CD4-positive, alpha-beta T cell (primary cell): ENCODE measurements around the gene PTBP3. TPM values are rescaled to one million over a fixed set of nuclear protein-coding genes. Genes with fewer than 3 reads are reported as not detected.

ENCODE experiments used
- ATAC-seq: fragments of 200-7000 bp; cut with Tn5 transposase; one replicate; pipeline ENCODE4 v1.10.0; 2022; ENCODE audit warnings: mild to moderate bottlenecking; ENCODE audit not compliant: poor library complexity
- CTCF ChIA-PET: fragments of 350-600 bp; sonication (Branson Sonifier 250); formaldehyde crosslinking; loops from one replicate; lab custom pipeline; 2021; ENCODE audit warnings: antibody characterized with exemption, inconsistent platforms; lab: Charles Lee
- POLR2A ChIA-PET: fragments of 350-600 bp; sonication (Branson Sonifier 250); formaldehyde crosslinking; loops from one replicate; lab custom pipeline; 2021; ENCODE audit warnings: antibody characterized with exemption, inconsistent platforms; lab: Charles Lee
- DNase-seq, 14 experiments: peaks; one replicate each; pipeline ENCODE4 v3.0.0-alpha.2; 2013 to 2020; ENCODE audit warnings: mixed read lengths in 2 of 14
- H3K27ac ChIP-seq, 2 donors: one replicate each; pipeline versions ENCODE4 v1.5.1 to v1.7.0; 2013; ENCODE audit warnings: low read length in 2 of 2, low read depth in 1 of 2, mild to moderate bottlenecking in 1 of 2
- H3K27me3 ChIP-seq, 2 experiments: 1 replicate in 1 of 2; 2 replicates in 1 of 2; pipeline versions ENCODE4 v1.6.1 to v1.7.0; 2013; ENCODE audit warnings: low read length in 2 of 2, control low read depth in 1 of 2, mild to moderate bottlenecking in 1 of 2, moderate library complexity in 1 of 2; ENCODE audit not compliant: insufficient read depth in 2 of 2, control insufficient read depth in 1 of 2
- H3K36me3 ChIP-seq: one replicate; pipeline ENCODE4 v1.6.1; 2013; ENCODE audit warnings: low read length, control low read depth; ENCODE audit not compliant: insufficient read depth
- H3K4me1 ChIP-seq: one replicate; pipeline ENCODE4 v1.6.1; 2013; ENCODE audit warnings: low read length, control low read depth; ENCODE audit not compliant: insufficient read depth
- H3K4me3 ChIP-seq: one replicate; pipeline ENCODE4 v1.5.1; 2013; ENCODE audit warnings: mild to moderate bottlenecking, low read length, moderate library complexity
- H3K9me3 ChIP-seq, 2 experiments: 1 replicate in 1 of 2; 2 replicates in 1 of 2; pipeline versions ENCODE4 v1.6.1 to v1.7.0; 2013; ENCODE audit warnings: low read length in 2 of 2, mild to moderate bottlenecking in 2 of 2, control low read depth in 1 of 2, moderate library complexity in 1 of 2; ENCODE audit not compliant: control insufficient read depth in 1 of 2, insufficient read depth in 1 of 2
- H3K27ac Mint-ChIP-seq: one replicate; pipeline ENCODE4 v1.8.0; 2020; ENCODE audit warnings: mixed read lengths
- H3K27me3 Mint-ChIP-seq: one replicate; pipeline ENCODE4 v1.8.0; 2021; ENCODE audit warnings: mixed read lengths
- H3K36me3 Mint-ChIP-seq: one replicate; pipeline ENCODE4 v1.8.0; 2021; ENCODE audit warnings: low read depth, mixed read lengths
- H3K4me1 Mint-ChIP-seq: one replicate; pipeline ENCODE4 v1.8.0; 2021; ENCODE audit warnings: low read depth, mixed read lengths
- H3K4me3 Mint-ChIP-seq: one replicate; pipeline ENCODE4 v1.8.0; 2020; ENCODE audit warnings: mild to moderate bottlenecking, mixed read lengths
- H3K9me3 Mint-ChIP-seq: one replicate; pipeline ENCODE4 v1.8.0; 2020; ENCODE audit warnings: mixed read lengths
- intact Hi-C, 2 experiments: fragments of 100-400 bp; cut with DNase I in 1 of 2; cut with micrococcal nuclease in 1 of 2; formaldehyde crosslinking; loops; one replicate each; pipeline versions ENCODE4 v1.15.1 to v1.9.0; 2023 to 2025; cut with DNase I, micrococcal nuclease
- total RNA-seq, 174 experiments: library from RNA in 2 of 174; stranded (reverse) in 2 of 174; gene quantifications; one replicate each; pipeline ENCODE4 v1.2.3 and lab custom pipeline; 2021 to 2026
- TF ChIP-seq, protein P1 (sequence below): fragments of 200-600 bp; IDR thresholded peaks from one replicate; pipeline ENCODE4 v1.8.0; 2022; ENCODE audit warnings: antibody characterized with exemption, mild to moderate bottlenecking

PTBP3 gene
- total RNA-seq, 2 experiments from 2014 or later: 100.0 to 110 TPM

DNA sequence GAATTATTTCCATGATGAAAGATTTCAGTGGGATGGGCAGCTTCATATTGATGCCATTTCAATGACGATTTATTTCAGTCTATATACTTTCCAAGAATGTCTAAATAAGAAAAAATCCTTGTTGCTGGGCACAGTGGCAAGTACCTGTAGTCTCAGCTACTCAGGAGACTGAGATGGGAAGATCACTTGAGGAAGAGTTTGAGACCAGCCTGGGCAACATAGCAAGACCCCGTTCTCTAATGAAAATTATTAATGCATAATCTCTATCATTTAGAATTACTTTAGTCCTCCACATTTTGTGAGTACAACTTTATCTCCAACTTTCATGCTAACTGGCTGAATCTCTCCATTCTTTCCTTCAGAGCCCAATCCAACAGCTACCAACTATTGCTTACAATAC lies 52.5 kb downstream of the PTBP3 start:
- Histone ChIP-seq H3K36me3 (peaks cover 13% of the 10 kb centered on the region), H3K4me3 (no peak overlapping the region), H3K27me3 (no peaks in the 10 kb centered on the region), H3K27ac (no peak overlapping the region), H3K9me3 (peaks cover 12 to 22% of the 10 kb centered on the region in 2 experiments), H3K4me1 (peaks cover 5% of the 10 kb centered on the region)
- Mint-ChIP-seq H3K4me1 (peaks cover 72% of the 10 kb centered on the region), H3K4me3 (no peak overlapping the region), H3K36me3 (peaks cover 45% of the 10 kb centered on the region), H3K27ac (no peak overlapping the region), H3K27me3 (no peaks in the 10 kb centered on the region), H3K9me3 (peaks cover 12% of the 10 kb centered on the region)
- CTCF ChIA-PET: interaction anchor here (0.9 kb wide), 2 partner anchors 52 to 56 kb away, joined by 3 read pairs; partner anchors contain the start of gene PTBP3
- ATAC-seq (no peak), DNase-seq (no peak)
- TF ChIP-seq, protein P1, sequence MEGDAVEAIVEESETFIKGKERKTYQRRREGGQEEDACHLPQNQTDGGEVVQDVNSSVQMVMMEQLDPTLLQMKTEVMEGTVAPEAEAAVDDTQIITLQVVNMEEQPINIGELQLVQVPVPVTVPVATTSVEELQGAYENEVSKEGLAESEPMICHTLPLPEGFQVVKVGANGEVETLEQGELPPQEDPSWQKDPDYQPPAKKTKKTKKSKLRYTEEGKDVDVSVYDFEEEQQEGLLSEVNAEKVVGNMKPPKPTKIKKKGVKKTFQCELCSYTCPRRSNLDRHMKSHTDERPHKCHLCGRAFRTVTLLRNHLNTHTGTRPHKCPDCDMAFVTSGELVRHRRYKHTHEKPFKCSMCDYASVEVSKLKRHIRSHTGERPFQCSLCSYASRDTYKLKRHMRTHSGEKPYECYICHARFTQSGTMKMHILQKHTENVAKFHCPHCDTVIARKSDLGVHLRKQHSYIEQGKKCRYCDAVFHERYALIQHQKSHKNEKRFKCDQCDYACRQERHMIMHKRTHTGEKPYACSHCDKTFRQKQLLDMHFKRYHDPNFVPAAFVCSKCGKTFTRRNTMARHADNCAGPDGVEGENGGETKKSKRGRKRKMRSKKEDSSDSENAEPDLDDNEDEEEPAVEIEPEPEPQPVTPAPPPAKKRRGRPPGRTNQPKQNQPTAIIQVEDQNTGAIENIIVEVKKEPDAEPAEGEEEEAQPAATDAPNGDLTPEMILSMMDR: no peak
- intact Hi-C loops: no loop called here
- POLR2A ChIA-PET: no interaction called here

DNA sequence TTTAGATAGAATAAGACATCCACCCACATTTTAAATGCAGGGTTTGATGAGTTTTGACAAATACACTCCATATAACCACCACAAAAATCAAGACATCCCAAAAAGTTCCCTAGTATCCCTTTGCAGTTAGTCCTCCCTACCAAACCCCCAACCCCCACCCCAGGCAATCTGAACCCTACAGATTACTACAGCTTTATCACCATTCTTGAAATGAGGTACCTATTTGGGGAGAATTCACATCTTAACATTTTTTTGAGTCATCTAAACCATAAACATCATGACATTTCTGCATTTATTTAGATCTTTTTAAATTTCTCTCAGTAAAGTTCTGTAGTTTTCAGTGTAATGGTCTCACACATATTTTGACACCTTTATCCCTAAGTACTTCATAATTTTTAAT lies 53.9 kb downstream of the PTBP3 start:
- no peak overlapping the region for H3K4me3 Mint-ChIP-seq
- ATAC-seq (no peak), DNase-seq (no peak)
- Histone ChIP-seq H3K4me3 (no peak overlapping the region), H3K27ac (no peak overlapping the region), H3K27me3 (no peaks in the 10 kb centered on the region), H3K36me3 (peaks cover 19% of the 10 kb centered on the region), H3K9me3 (peaks cover 11% of the 10 kb centered on the region in 2 experiments), H3K4me1 (peaks cover 5% of the 10 kb centered on the region)
- H3K27ac Mint-ChIP-seq: no peak overlapping the region
- no peaks in the 10 kb centered on the region for H3K27me3 Mint-ChIP-seq
- peaks cover 5% of the 10 kb centered on the region for H3K9me3 Mint-ChIP-seq
- intact Hi-C loops: no loop called here
- peaks cover 76% of the 10 kb centered on the region for H3K4me1 Mint-ChIP-seq
- POLR2A ChIA-PET: interaction anchor here (0.6 kb wide), 1 partner anchor 79 kb away, joined by 3 read pairs; no protein-coding TSS in a partner anchor
- CTCF ChIA-PET: no interaction called here
- peaks cover 40% of the 10 kb centered on the region for H3K36me3 Mint-ChIP-seq
- TF ChIP-seq, protein P1: no peak

DNA sequence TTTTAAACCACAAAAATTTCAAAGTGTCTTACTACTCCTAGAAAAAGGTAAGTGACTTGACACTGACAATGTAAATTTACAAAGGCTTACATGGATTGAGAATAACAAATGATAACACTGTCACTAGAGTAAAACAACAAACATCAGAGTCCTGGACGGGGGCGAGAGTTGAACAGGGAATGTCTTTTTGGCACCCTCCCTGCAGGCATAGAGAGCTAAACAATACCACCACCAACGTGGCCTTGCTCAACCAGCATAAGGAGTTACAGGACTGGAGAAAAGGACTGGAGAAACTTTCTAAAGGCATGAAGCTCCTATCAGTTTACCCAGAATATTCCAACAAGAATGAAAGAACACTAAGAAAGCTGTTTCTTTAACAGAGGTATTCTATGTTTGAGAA lies 55.3 kb downstream of the PTBP3 start:
- Histone ChIP-seq H3K4me1 (peaks cover 5% of the 10 kb centered on the region), H3K4me3 (no peak overlapping the region), H3K27ac (no peak overlapping the region), H3K9me3 (no peaks in the 10 kb centered on the region), H3K36me3 (peaks cover 7% of the 10 kb centered on the region), H3K27me3 (no peaks in the 10 kb centered on the region)
- intact Hi-C loops: no loop called here
- H3K27ac Mint-ChIP-seq: no peak overlapping the region
- ATAC-seq (no peak), DNase-seq (no peak)
- TF ChIP-seq, protein P1: no peak
- no peaks in the 10 kb centered on the region for H3K27me3 Mint-ChIP-seq
- POLR2A ChIA-PET: no interaction called here
- CTCF ChIA-PET: interaction anchor here (0.5 kb wide), 1 partner anchor 645 kb away, joined by 3 read pairs; no protein-coding TSS in a partner anchor
- peaks cover 1% of the 10 kb centered on the region for H3K9me3 Mint-ChIP-seq
- H3K4me3 Mint-ChIP-seq: no peak overlapping the region
- H3K36me3 Mint-ChIP-seq: peaks cover 39% of the 10 kb centered on the region
- H3K4me1 Mint-ChIP-seq: peaks cover 79% of the 10 kb centered on the region
